GM21423 (cell line): ENCODE results near the gene NCOA3.
"Not testable (repeated sequence)": the region's sequence is repeated elsewhere in the genome, so short reads cannot be mapped to it uniquely, and the experiment has no call there.

Source experiments
- ATAC-seq: cut with Tn5 transposase; IDR thresholded peaks from one replicate; pipeline ENCODE4 v1.9.1; 2021; ENCODE audit warnings: mild to moderate bottlenecking, moderate library complexity; ENCODE audit not compliant: unreplicated experiment

NCOA3 gene

GRCh38 chr20:47534405-47534804, 32.7 kb downstream of the NCOA3 start:
- no peak for ATAC-seq

GRCh38 chr20:47535088-47535487, 33.4 kb downstream of the NCOA3 start:
- ATAC-seq: no peak

GRCh38 chr20:47535994-47536393, 34.3 kb downstream of the NCOA3 start:
- no peak for ATAC-seq

- no peak for ATAC-seq
These were observed 39.0 kb downstream of the NCOA3 start for GRCh38 chr20:47540443-47541354.

- no peak for ATAC-seq
These were observed 39.8 kb downstream of the NCOA3 start for GRCh38 chr20:47541355-47541922.

GRCh38 chr20:47543006-47543431, 41.3 kb downstream of the NCOA3 start:
- no peak for ATAC-seq

- ATAC-seq: no peak
These were observed 42.6 kb downstream of the NCOA3 start for GRCh38 chr20:47544240-47544639.

GRCh38 chr20:47544852-47545251, 43.2 kb downstream of the NCOA3 start:
- ATAC-seq: no peak

- ATAC-seq: no peak
These were observed 43.8 kb downstream of the NCOA3 start for GRCh38 chr20:47545499-47545898.

- ATAC-seq: no peak
These were observed 44.7 kb downstream of the NCOA3 start for GRCh38 chr20:47546184-47547033.

- ATAC-seq: no peak
These were observed 45.3 kb downstream of the NCOA3 start for GRCh38 chr20:47547034-47547387.

GRCh38 chr20:47549671-47550070, 48.0 kb downstream of the NCOA3 start:
- ATAC-seq: no peak

GRCh38 chr20:47551222-47551621, 49.5 kb downstream of the NCOA3 start:
- no peak for ATAC-seq

- no peak for ATAC-seq
These were observed 50.2 kb downstream of the NCOA3 start for GRCh38 chr20:47551841-47552240.

GRCh38 chr20:47552996-47553395, 51.3 kb downstream of the NCOA3 start:
- no peak for ATAC-seq

- not testable (repeated sequence) for ATAC-seq
These were observed 52.0 kb downstream of the NCOA3 start for GRCh38 chr20:47553594-47554235.

GRCh38 chr20:47554283-47554682, 52.6 kb downstream of the NCOA3 start:
- not testable (repeated sequence) for ATAC-seq

- ATAC-seq: no peak
These were observed 55.5 kb downstream of the NCOA3 start for GRCh38 chr20:47557218-47557617.

- no peak for ATAC-seq
These were observed 56.1 kb downstream of the NCOA3 start for GRCh38 chr20:47557791-47558190.

GRCh38 chr20:47558295-47559066, 56.8 kb downstream of the NCOA3 start:
- no peak for ATAC-seq
